AML-193 (cell line): ENCODE results near the gene JAK1.
"Not testable (repeated sequence)": the region's sequence is repeated elsewhere in the genome, so short reads cannot be mapped to it uniquely, and the experiment has no call there.

Experiments
- DNase-seq, 2 experiments: peaks; one replicate each; lab custom pipeline; 2025; lab: John Stamatoyannopoulos, UW

The JAK1 gene

DNA sequence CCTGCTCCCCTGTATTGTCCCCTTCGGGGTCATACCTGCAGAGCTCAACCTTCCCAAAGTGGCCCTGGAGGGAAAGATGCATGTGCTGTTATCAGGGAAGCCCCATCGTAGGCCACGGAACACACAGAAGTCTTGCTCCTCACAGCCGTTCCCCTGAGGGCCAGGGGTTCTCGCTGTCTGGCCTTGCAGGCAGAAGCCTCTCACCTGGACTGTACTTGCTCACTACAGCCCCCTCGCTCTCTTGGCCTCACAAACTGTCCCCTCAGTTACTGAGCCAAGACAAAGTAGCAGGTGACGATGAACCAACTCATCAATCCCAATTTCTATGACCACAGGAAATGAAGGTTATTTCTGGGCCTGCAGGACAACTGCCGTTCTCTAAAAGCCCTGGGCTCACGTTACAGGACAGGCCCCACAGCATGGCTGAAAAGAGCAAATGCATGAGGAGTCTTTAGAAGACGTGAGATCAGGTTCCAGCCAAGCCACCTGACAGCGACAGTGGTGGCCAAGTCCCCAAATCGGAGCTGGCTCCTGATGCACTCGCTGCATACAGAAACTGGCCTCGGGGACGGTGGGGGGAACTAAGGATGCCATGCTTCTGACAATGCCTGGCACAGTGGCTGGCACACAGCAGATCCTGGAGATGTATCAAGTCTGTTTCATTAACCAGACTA lies 126.5 kb downstream of the JAK1 start:
- DNase-seq, result no peak

DNA sequence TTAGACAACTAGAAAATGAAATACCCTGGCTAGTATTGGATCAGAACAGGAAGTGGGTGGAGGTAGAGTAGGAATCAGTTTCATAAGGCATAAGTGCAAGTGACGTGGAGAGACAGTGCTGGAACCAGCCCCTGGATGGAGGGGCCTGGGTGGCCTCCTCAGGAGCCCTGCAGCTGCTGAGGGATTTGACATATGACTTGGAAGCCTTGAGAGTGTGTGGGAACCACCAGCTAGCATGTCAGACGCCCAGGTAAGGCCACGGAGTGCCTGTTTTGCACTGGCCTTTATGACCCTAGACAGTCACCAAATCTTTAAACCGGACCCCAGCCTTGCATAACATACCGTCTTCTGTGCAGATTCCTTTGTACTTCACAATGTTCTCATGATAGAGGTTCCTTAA lies 127.1 kb downstream of the JAK1 start:
- no peak for DNase-seq

DNA sequence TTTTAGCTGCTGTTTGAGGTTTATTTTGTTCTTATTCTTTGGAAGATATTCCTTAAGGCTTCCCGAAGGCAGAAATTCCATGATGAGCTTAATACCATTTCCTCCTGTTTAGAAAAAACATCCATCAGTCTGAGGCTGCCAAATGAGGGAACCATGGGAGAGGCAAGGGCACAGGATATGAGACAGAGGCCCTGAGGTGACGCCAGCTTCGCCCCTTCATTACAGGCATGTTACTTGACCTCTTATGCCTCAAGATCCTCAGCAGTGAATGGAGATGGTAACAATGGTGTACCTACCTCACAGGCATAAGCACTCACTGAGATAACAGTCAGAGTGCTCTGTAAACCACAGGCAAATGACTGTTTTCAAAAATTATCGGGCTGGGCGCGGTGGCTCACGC lies 127.9 kb downstream of the JAK1 start:
- DNase-seq, result no peak

DNA sequence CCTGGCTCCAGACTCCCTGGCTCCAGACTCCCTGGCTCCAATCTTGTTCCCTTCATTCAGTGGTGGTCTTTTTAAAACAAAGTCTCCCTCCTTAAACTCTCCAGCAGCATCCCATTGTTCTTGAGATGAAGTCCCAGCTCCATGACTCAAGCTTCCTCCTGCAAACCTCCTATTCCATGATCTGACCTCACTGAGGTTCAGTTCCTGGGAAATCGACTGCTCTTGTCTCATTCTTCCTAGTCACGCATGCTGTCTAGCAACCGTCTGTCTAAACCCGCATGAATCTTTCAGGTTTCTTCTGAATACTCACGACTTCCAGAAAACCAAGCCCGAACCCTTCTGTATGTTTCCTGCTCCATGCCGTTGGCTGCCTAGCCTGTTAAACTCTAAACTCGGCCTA lies 129.5 kb downstream of the JAK1 start:
- DNase-seq, result no peak

DNA sequence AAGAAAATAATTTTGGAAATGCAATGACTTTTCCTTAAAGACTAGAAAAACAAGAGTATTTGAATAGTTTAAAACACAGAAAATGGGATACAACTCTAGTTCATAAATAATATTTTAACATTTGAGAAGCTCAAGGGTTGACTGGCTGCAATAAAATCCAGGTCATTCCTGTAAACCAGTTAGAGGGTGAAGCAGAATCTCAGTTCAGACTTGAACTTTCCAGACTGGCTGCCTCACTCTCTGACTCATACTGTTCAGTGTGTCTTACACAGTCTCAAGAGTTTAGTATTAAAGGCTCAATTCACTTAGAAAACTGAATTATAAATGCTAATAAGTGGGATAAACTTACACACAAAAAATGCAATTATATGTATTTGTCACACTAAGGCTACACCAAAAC lies 131.6 kb downstream of the JAK1 start:
- DNase-seq, result no peak

DNA sequence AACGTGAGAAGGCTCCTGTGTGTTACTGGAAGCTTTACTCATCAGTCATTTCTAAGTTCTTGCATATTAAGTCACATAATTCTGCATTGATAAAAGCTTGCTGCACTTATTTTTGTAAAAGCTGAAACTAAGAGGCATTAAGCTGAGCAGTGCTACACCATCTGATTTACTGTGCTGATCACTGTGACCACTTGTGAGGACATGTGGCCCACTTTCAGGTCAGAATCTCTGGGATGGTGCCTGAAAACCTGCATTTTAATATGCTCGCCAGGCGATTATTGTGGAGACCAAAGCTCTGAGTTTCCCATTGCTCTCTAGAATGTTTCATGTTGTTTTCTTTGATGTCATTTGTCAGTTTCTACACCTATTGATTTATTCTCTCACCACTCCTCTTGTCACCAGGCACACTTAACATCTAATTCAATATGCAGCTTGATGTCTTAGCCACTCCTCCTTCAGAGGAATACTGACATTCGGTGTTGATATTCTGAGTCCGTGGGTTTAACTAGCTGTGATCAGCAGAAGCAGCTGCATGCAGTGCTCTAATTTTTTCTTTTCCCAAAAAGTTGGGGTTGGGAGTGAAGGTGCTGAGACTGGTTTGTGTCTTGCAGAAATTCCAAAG lies 136.2 kb downstream of the JAK1 start:
- no peak for DNase-seq

DNA sequence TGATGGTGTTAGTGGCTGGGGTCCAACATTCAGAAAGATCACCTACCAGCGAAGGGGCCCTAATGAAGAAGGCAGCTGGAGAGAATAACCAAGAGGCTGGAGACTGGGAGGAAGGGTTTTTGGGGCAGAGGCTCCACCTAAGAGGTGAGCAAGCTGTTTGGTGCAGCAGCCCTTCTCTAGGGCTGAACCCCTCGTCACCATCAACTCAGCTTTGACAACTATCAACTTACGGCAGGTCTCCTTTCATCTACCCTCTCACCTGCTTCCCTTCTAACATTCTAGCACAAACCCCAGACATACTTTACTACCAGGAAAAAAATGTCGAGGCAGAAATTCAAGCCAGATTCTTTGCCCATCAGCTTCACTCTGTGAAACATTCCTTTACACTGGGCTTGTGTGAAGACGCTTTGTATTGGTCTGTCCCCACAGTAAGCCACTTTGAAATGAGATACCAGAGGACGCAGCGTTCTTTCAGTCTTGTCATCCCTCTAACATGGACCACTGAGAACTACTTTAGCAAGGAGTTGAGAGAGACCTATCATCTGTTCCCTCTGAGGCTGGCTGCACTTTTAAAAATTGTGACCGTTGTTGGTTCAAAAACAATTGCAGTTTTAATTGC lies 136.8 kb downstream of the JAK1 start:
- no peak for DNase-seq

DNA sequence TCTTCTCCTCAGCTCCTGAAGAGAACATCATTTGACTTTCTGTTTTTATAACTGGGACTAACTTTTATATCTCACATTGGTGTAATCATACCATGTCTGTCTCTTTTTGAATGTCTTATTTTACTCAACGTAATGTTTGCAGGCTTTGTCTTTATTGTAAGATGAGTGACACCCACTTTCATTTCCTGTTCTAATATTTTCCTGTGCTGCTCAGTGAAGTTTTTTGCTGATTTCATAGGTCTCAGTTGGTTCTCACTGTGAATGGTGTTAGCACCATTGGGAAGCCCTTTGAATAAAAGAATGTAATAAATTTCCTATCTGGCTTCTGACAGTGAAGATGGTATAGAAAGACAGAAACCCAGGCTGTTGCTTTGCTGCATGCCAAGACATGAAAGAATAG lies 137.5 kb downstream of the JAK1 start:
- DNase-seq, result no peak

DNA sequence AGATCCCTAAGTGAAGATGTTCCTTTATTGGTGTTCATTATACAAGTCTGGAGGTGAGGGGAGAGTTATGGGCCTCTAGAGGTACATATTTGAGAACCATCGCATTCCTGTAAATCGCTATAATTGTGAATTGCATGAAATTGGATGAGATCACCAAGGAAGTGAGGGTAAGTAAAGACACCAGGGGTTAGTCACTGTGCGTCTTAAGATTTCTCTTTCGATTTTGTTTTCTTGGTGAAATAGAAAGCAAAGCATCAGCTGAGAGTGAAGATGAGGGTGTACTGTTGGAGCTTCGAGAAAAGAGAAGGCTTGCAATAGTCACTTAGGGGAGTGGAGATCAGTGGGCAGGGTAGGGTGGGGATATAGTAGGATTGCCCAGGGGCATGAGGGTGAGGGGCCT lies 139.4 kb downstream of the JAK1 start:
- no peak for DNase-seq

DNA sequence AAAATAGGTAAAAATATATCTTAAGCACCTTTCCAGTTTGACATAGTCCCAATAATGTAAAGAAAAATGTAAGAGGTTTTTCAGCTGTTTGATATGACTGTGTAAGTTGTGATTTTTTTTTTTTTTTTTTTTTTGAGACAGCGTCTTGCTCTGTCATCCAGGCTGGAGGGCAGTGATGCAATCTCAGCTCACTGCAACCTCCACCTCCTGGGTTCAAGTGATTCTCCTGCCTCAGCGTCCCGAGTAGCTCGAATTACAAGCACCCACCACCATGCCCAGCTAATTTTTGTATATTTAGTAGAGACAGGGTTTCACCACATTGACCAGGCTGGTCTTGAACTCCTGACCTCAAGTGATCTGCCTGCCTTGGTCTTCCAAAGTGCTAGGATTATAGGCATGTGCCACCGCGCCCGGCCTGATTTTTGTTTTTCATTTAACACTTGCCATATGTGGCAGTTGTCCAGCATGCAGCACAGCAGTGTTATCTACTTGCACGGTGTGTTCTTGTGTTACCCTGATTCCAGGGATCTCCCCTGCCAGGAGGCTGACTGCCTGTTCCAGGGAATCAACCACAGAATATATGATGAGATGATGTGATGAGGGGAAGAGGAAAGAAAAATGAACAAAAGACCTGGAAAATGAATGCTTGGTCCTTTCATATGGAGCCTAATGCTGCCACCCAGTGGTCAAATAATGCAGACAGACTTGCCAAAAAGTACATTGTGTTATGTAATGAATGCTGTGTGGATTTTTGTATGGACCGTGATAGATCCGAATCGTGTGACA lies 142.5 kb downstream of the JAK1 start:
- DNase-seq, result peak; percentile 53 to 58

DNA sequence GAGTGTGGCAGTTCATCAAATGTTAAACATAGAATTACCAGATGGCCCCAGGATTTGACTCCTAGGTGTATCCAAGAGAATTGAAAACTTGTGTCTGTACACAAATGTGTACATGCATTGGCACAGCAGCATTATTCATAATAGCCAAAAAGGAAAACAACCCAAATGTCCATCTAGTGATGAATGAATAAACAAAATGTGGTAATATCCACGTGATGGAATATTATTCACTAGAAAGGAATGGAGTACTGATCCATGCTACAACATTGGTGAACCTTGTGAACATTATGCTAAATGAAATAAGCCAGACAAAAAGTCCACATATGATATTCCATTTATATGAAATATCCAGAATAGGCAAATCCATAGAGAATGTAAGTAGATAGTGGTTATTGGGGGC lies 143.7 kb downstream of the JAK1 start:
- no peak for DNase-seq

DNA sequence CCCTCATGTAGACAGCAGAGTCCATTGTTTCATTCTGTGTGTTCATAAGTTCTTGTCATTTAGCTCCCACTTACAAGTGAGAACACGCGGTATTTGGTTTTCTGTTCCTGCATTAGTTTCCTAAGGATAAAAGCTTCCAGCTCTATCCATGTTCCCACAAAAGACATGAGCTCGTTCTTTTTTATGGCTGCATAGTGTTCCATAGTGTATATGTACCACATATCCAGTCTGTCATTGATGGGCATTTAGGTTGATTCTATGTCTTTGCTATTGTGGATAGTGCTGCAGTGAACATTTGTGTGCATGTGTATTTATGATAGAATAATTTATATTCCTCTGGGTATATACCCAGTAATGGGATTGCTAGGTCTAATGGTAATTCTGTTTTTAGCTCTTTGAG lies 145.8 kb downstream of the JAK1 start:
- not testable (repeated sequence) for DNase-seq

DNA sequence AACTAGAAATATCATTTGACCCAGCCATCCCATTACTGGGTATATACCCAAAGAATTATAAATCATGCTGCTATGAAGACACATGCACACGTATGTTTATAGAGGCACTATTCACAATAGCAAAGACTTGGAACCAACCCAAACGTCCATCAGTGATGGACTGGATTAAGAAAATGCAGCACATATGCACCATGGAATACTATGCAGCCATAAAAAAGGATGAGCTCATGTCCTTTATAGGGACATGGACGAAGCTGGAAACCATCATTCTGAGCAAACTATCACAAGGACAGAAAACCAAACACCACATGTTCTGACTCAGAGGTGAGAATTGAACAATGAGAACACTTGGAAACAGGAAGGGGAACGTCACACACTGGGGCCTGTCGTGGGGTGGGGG lies 149.0 kb downstream of the JAK1 start:
- not testable (repeated sequence) for DNase-seq

DNA sequence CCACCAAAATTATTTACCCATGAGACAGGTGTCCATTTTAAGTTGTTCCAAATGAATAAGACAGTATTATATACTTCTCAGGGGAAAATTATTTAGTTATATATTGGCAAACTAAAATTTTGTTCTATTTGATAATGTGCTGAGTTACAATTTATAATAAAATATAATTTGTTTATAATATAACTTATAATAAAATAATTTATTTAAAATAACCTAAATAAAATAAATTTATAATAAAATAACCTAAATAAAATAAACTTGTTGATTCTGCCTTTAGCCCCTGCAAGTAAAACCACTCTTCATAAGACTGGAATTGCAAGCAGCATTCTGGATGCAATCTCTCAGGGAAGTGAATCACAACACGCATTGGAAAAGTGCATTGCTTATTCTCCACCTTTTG lies 151.9 kb downstream of the JAK1 start:
- DNase-seq, result no peak

DNA sequence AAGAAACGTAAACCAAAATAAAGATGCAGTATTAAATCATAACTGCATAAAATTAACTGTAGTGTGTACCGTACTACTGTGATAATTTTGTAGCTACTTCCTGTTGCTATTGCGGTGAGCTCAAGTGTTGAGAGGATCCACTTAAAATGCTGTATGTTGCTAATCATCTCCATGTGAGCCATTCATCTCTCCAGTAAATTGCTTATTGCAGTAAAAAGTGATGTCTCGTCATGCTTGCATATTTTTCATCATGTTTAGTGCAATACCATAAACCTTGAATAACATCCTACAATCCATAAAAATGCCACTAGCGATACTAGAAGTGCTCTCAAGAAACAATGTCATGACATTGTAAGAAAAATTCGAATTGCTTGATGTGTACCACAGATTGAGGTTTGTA lies 155.2 kb downstream of the JAK1 start:
- DNase-seq, result no peak

DNA sequence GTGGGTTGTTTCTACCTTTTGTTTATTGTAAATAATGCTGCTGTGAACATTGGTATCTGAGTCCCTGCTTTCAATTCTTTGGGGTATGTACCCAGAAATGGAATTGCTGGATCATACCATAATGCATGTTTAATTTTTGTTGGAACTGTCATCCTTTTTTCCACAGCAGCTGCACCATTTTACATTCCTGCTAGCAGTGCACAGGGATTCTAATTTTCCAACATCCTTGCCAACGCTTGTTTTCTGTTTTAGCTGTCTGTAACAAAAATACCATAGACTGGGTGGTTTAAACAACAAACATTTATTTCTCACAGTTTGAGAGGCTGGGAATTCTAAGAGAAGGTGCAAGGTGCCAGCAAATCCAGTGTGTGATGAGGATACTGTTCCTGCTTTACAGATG lies 156.3 kb downstream of the JAK1 start:
- DNase-seq, result no peak

DNA sequence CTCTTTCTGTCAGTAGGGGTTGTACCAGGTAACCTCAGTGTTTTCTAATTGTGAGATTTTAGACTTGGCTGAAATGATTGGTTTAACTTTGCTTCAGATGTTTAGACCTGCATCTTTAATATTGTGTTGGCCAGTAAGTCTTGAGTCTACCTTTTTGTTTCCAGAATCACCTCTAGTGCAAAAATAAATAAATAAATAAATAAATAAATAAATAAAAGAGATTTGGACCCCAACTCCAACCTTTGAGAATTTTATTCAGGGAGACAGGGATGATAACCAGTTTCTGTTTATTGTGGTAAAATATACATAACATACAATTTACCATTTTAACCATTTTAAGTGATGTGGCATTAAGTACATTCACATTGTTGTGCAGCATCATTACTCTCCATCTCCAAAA lies 157.0 kb downstream of the JAK1 start:
- no peak for DNase-seq

DNA sequence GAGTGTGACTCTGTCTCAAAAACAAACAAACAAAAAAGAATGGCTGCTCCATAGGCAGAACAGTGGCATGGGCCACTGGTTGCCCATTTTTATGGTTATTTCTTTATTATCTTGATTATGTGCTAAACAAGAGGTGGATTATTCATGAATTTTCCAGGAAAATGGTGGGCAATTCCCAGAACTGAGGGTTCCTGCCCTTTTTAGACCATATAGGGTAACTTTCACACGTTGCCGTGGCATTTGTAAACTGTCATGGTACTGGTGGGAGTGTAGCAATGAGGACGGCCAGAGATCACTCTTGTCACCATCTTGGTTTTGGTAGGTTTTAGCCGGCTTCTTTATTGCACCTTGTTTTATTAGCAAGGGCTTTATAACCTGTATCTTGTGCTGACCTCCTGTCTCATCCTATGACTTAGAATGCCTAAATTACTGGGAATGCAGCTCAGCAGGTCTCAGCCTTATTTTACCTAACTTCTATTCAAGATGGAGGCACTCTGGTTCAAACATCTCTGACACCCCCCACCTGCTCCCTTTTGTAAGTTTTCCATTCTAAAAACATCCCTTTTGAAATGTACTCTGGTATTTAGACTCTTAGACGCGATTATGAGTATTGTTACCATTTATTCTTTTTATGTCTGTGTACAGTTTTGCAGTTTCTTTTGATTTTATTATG lies 164.4 kb downstream of the JAK1 start:
- DNase-seq, result no peak

DNA sequence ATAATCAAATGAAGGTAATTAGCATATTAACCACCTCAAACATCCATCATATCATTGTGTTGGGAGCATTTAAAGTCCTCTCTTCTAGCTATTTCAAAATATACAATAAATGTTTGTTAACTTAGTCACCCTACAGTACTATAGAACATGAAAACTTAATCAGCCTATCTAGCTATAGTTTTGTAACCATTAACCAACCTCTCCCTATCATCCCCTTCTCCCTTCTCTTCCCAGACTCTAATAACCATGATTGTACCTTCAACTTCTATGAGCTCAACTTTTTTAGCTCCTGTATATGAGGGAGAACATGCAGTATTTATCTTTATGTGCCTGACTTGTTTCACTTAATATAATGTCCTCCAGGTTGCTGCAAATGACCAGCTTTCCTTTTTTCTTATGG lies 167.5 kb downstream of the JAK1 start:
- DNase-seq, result no peak

DNA sequence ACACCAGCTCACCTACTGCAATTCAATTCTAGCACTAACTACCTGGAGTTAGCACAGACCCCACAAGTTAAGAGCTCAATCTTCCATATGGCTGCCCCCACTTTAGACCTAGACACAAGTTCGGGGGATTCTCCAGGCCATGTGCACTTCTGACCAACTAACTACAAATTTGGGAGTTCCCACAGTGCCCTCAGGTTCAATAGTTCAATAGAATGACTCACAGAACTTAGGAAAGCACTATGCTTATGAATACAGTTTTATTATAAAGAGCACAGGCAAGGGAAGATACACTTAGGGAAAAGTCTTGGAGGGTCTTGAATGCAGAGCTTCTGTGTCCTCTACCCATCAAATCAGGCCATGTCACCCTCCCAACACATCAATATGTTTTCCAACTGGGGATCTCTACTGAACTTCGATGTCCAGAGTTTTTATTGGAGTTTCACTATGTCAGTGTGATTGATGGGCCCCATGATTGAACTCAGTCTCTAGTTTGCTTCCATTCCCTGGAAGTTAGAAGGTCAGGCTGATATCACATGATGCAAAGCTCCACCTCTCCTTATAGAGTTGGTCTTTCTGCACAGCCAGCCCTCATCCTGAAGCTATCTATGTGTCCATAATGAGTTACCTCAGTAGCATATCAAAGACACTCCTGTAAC lies 175.4 kb downstream of the JAK1 start:
- DNase-seq, result no peak
